T-helper 9 cell (primary cell): ENCODE measurements around the gene CTTNBP2.

Source experiments
- DNase-seq: peaks from one replicate; pipeline ENCODE4 v3.0.0-alpha.2; 2020

CTTNBP2 gene

GRCh38 chr7:117871778-117872538, 1.3 kb downstream of the CTTNBP2 start:
- DNase-seq, result no peak

GRCh38 chr7:117871401-117871777, 1.9 kb downstream of the CTTNBP2 start:
- no peak for DNase-seq

GRCh38 chr7:117870448-117871130, 2.7 kb downstream of the CTTNBP2 start:
- DNase-seq, result no peak

- DNase-seq, result no peak
Observed at GRCh38 chr7:117869374-117869773, 3.9 kb downstream of the CTTNBP2 start.

- no peak for DNase-seq
Observed at GRCh38 chr7:117863618-117864017, 9.6 kb downstream of the CTTNBP2 start.

GRCh38 chr7:117862378-117862777, 10.9 kb downstream of the CTTNBP2 start:
- no peak for DNase-seq

- DNase-seq, result no peak
Observed at GRCh38 chr7:117859246-117859812, 13.9 kb downstream of the CTTNBP2 start.

- DNase-seq, result no peak
Observed at GRCh38 chr7:117858712-117859111, 14.5 kb downstream of the CTTNBP2 start.

GRCh38 chr7:117857718-117858117, 15.5 kb downstream of the CTTNBP2 start:
- DNase-seq, result no peak

GRCh38 chr7:117856196-117856595, 17.0 kb downstream of the CTTNBP2 start:
- no peak for DNase-seq

- DNase-seq, result no peak
Observed at GRCh38 chr7:117854186-117854585, 19.1 kb downstream of the CTTNBP2 start.

- DNase-seq, result no peak
Observed at GRCh38 chr7:117848941-117849340, 24.3 kb downstream of the CTTNBP2 start.

- no peak for DNase-seq
Observed at GRCh38 chr7:117844678-117845077, 28.6 kb downstream of the CTTNBP2 start.

GRCh38 chr7:117841611-117842010, 31.6 kb downstream of the CTTNBP2 start:
- no peak for DNase-seq

GRCh38 chr7:117841011-117841410, 32.2 kb downstream of the CTTNBP2 start:
- DNase-seq, result no peak

- no peak for DNase-seq
Observed at GRCh38 chr7:117839507-117839906, 33.7 kb downstream of the CTTNBP2 start.

- no peak for DNase-seq
Observed at GRCh38 chr7:117837841-117838240, 35.4 kb downstream of the CTTNBP2 start.

GRCh38 chr7:117835016-117835664, 38.1 kb downstream of the CTTNBP2 start:
- DNase-seq, result no peak

- DNase-seq, result no peak
Observed at GRCh38 chr7:117830422-117830954, 42.8 kb downstream of the CTTNBP2 start.

GRCh38 chr7:117829450-117830117, 43.7 kb downstream of the CTTNBP2 start:
- no peak for DNase-seq

- no peak for DNase-seq
Observed at GRCh38 chr7:117828825-117829224, 44.4 kb downstream of the CTTNBP2 start.

- DNase-seq, result no peak
Observed at GRCh38 chr7:117827862-117828261, 45.4 kb downstream of the CTTNBP2 start.

- no peak for DNase-seq
Observed at GRCh38 chr7:117825132-117825531, 48.1 kb downstream of the CTTNBP2 start.
